ENCODE measurements around the gene PRKG1. TPM values are rescaled to one million over a fixed set of nuclear protein-coding genes. Genes with fewer than 3 reads are reported as not detected.

PRKG1 gene
- total RNA-seq, 4 donors from 2014 or later = 17.1 to 36.4 (median 25.8) TPM

DNA sequence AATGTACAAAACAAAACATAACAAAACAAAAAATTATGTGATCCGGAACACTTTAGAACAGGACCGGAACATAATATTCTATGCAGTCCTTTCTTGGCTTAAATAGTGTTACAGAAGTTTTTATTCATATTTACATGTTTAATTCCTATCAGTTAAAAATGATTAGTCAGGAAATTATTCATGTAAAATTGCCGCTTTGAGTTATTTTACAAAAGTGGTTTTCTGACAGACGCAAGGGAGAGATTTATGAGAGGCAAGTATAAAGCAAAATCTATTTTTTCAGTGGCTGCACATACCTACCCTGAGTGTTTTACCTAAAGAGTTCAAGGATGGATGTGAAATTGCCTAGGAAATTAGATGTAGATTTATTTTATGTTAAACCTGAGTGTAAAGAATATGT, 1009.1 kb downstream of the PRKG1 start:
- no peak for TF ChIP-seq CTCF (IDR thresholded peaks at IDR 0.05)
- DNase-seq (ENCODE audit: low spot score) (no peak), ATAC-seq (ENCODE audit: low FRiP score) (no peak)

DNA sequence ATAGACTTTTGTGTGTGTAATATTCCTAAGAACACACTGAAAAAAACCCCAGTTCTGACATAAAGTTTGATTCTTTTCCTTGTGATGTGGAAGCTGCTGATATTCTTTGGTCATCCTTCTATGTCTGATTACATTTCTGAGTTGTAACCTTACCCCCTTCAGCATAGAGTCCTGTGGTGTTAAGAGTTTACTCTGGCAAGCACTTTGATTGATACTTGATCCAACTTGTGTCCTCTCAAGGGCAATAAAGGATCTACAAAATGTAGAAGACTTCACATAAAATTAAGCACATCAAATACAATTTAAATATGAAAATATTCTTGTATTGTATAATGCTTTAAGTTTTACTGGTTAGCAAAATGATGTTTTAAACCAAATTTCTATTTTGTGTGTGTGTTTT, 1018.1 kb downstream of the PRKG1 start:
- ATAC-seq (ENCODE audit: low FRiP score) (no peak), DNase-seq (ENCODE audit: low spot score) (no peak)
- no peak for TF ChIP-seq CTCF (IDR thresholded peaks at IDR 0.05)

DNA sequence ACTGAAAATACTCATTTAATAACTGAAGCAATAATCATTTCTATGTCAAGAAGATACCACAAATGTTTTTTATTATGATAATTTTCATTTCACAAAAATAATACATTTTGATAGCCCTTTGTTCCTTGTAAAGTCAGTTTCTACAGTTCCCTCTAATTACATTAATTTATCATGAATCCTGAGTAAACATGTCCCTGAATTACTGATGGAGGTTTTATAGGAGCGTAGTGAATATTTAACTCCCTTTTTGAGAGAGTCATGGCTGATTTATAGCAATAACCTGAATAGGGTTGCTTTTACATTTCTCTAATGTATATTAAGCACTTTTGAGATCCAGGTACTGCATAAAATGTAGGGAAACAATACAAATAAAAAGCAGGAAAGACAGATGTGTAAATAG, 1023.8 kb downstream of the PRKG1 start:
- DNase-seq (ENCODE audit: low spot score) (no peak), ATAC-seq (ENCODE audit: low FRiP score) (no peak)
- no peak for TF ChIP-seq CTCF (IDR thresholded peaks at IDR 0.05)

- ATAC-seq (ENCODE audit: low FRiP score) = no peak
Measured at GRCh38 chr10:52099026-52099600, 1024.8 kb downstream of the PRKG1 start.

DNA sequence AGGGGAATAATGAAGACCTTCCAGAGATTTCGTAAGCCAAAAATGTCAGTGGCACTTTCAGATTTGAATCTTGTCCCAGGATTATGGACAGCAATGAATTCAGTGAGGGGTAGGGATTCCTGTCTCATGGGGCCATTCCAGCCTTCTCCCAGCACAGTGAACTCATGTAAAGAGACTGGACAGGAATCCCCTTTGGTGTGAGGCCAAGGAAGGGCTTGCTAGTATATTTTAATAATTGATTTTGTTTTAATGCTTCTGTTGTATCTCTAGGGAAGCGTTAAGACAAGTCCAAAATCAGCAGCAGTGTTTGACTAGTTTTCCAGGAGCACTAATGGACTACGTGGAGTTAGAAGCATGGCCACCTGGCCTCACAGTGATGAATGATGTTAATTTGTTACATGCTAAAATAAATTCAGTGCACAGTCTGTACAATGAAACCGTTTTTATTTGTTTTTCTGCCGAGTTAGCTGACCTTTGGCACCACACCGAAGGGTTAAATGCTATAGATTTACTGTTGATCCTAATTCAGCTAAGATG, 1025.8 kb downstream of the PRKG1 start:
- DNase-seq (ENCODE audit: low spot score) (no peak), ATAC-seq (ENCODE audit: low FRiP score) (no peak)
- TF ChIP-seq CTCF (IDR thresholded peaks at IDR 0.05) = no peak

More at GRCh38 chr10:52099026-52099600, 1024.8 kb downstream of the PRKG1 start:
- TF ChIP-seq CTCF (IDR thresholded peaks at IDR 0.05) = no peak
- DNase-seq (ENCODE audit: low spot score) = no peak

DNA sequence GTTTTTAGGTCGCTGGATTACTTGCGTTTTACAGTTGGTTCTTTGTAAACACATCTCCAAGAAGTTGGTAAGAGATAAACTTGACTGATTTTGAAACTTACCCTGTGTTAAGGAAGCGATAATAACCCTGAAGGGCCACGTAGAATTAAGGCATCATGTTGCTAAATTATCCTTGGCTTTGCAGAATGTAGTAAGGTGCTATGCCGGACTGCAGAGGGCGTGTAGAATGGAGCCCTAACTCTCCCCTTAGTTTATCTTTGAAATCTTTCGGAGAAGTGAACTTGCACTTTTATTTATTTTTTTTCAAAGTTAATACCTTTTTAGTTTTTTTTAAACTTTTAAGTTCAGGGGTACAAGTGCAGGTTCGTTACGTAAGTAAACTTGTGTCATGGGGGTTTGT, 1031.0 kb downstream of the PRKG1 start:
- DNase-seq (ENCODE audit: low spot score) (no peak), ATAC-seq (ENCODE audit: low FRiP score) (no peak)
- no peak for TF ChIP-seq CTCF (IDR thresholded peaks at IDR 0.05)

GRCh38 chr10:52106011-52106410, 1031.7 kb downstream of the PRKG1 start:
- DNase-seq (ENCODE audit: low spot score) = no peak
- no peak for ATAC-seq (ENCODE audit: low FRiP score)
- TF ChIP-seq CTCF (IDR thresholded peaks at IDR 0.05) = no peak

All from omental fat pad (tissue), 4 donors.